OCI-LY7 (cell line): Measurements from ENCODE around the gene DBET.
"Not testable (repeated sequence)": the region's sequence is repeated elsewhere in the genome, so short reads cannot be mapped to it uniquely, and the experiment has no call there.

Experiments
- EZH2phosphoT487 ChIP-seq: fragments of 200-600 bp; sonication (generic); IDR thresholded peaks from 2 replicates; pipeline ENCODE4 v1.6.1; 2018; ENCODE audit warnings: low read depth, borderline replicate concordance, mild to moderate bottlenecking, mixed run types, antibody characterized with exemption, low read length, moderate library complexity, mixed read lengths
- TF ChIP-seq, protein P1 (sequence below): fragments of 200-600 bp; sonication (generic); conservative IDR thresholded peaks from 2 replicates; pipeline ENCODE4 v1.5.1; 2014; ENCODE audit warnings: mild to moderate bottlenecking, antibody characterized with exemption, low read length, moderate library complexity, mixed read lengths

DNA sequence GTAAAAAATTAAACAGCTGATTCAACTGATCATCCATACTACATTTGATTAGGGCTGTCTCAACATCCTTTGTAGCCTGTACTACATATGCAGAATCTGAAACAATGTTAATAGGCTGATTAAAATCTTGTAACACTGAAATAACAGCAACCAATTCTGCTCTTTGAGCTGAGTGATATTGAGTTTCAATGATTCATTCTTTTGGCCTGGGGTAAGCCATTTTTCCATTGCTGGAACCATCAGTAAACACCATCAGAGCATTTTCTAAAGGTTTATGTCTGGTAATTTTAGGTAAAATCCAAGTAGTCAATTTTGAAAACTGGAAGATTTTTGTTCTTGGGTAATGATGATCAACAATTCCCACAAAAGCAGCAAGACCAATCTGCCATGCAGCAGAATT is 45.7 kb downstream of the DBET start:
- TF ChIP-seq, protein P1, sequence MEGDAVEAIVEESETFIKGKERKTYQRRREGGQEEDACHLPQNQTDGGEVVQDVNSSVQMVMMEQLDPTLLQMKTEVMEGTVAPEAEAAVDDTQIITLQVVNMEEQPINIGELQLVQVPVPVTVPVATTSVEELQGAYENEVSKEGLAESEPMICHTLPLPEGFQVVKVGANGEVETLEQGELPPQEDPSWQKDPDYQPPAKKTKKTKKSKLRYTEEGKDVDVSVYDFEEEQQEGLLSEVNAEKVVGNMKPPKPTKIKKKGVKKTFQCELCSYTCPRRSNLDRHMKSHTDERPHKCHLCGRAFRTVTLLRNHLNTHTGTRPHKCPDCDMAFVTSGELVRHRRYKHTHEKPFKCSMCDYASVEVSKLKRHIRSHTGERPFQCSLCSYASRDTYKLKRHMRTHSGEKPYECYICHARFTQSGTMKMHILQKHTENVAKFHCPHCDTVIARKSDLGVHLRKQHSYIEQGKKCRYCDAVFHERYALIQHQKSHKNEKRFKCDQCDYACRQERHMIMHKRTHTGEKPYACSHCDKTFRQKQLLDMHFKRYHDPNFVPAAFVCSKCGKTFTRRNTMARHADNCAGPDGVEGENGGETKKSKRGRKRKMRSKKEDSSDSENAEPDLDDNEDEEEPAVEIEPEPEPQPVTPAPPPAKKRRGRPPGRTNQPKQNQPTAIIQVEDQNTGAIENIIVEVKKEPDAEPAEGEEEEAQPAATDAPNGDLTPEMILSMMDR, result not testable (repeated sequence)
- not testable (repeated sequence) for TF ChIP-seq EZH2phosphoT487
